Lower lobe of right lung (tissue), 2 donors: ENCODE data around the gene KCNQ1. TPM values are rescaled to one million over a fixed set of nuclear protein-coding genes. Genes with fewer than 3 reads are reported as not detected.

Experiments used
- ATAC-seq, 2 donors: fragments of 200-7000 bp; cut with Tn5 transposase; one replicate each; pipeline ENCODE4 v1.9.1; 2020 to 2022; ENCODE audit warnings: mild to moderate bottlenecking in 2 of 2, moderate library complexity in 2 of 2
- DNase-seq: peaks from one replicate; pipeline ENCODE4 v3.0.0-alpha.2; 2020
- H3K27ac ChIP-seq: fragments of 200-600 bp; one replicate; pipeline ENCODE4 v1.8.0; 2022
- H3K27me3 ChIP-seq: fragments of 200-600 bp; one replicate; pipeline ENCODE4 v1.8.0; 2022; ENCODE audit warnings: low read depth
- H3K36me3 ChIP-seq: fragments of 200-600 bp; one replicate; pipeline ENCODE4 v1.8.0; 2022; ENCODE audit warnings: mild to moderate bottlenecking
- H3K4me1 ChIP-seq: fragments of 200-600 bp; one replicate; pipeline ENCODE4 v1.8.0; 2022
- H3K4me3 ChIP-seq: fragments of 200-600 bp; one replicate; pipeline ENCODE4 v1.8.0; 2022; ENCODE audit warnings: mild to moderate bottlenecking
- H3K9me3 ChIP-seq: fragments of 200-600 bp; one replicate; pipeline ENCODE4 v1.8.0; 2022
- intact Hi-C: fragments of 100-400 bp; cut with DNase I; formaldehyde crosslinking; loops from one replicate; pipeline ENCODE4 v1.11.0; 2022
- total RNA-seq: library from RNA; stranded (reverse); fragmentation: NEBNext Ultra II Directional; extraction: Animal tissue kit (Norgen Biotek cat#: 25700); gene quantifications from one replicate; pipeline ENCODE4 v1.2.1, GENCODE V29; 2021
- TF ChIP-seq, protein P1 (sequence below): fragments of 200-600 bp; IDR thresholded peaks from one replicate; pipeline ENCODE4 v1.8.0; 2022; ENCODE audit warnings: antibody characterized with exemption, mild to moderate bottlenecking
- donor health status: DM: no; HTN: yes; CAD: no; lungs with severe emphysema.

The KCNQ1 gene
- total RNA-seq, 1 donor from 2014 or later = 51.0 TPM

DNA sequence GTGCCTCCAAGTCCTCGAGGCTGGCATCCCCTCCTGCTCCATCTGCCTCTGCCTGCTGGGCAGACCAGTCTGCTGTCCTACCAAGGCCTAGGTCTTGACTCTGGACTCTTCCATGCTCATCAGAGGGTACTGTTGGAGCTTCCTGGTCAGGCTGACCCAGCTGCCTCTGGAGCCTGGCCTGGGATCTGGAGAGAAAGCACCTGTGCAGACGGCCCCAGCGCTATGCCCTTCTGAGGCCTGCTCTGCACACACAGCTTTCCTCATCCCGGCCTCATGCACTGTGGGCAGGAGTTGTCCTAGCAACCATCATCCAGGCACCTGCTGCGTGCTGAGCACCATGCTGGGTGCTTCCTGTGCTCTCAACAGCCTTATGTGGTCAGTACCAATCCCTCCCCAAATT lies 369.9 kb downstream of the KCNQ1 start:
- no peaks in the 10 kb centered on the region for H3K36me3 ChIP-seq
- peaks cover 17% of the 10 kb centered on the region for H3K9me3 ChIP-seq
- H3K27me3 ChIP-seq = no peaks in the 10 kb centered on the region
- no peak overlapping the region for H3K27ac ChIP-seq
- H3K4me1 ChIP-seq = peaks cover 27% of the 10 kb centered on the region
- DNase-seq (peak; percentile 21), ATAC-seq (no peak)
- no peak overlapping the region for H3K4me3 ChIP-seq
- intact Hi-C loops = no loop called here
- TF ChIP-seq, protein P1, sequence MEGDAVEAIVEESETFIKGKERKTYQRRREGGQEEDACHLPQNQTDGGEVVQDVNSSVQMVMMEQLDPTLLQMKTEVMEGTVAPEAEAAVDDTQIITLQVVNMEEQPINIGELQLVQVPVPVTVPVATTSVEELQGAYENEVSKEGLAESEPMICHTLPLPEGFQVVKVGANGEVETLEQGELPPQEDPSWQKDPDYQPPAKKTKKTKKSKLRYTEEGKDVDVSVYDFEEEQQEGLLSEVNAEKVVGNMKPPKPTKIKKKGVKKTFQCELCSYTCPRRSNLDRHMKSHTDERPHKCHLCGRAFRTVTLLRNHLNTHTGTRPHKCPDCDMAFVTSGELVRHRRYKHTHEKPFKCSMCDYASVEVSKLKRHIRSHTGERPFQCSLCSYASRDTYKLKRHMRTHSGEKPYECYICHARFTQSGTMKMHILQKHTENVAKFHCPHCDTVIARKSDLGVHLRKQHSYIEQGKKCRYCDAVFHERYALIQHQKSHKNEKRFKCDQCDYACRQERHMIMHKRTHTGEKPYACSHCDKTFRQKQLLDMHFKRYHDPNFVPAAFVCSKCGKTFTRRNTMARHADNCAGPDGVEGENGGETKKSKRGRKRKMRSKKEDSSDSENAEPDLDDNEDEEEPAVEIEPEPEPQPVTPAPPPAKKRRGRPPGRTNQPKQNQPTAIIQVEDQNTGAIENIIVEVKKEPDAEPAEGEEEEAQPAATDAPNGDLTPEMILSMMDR = no peak

DNA sequence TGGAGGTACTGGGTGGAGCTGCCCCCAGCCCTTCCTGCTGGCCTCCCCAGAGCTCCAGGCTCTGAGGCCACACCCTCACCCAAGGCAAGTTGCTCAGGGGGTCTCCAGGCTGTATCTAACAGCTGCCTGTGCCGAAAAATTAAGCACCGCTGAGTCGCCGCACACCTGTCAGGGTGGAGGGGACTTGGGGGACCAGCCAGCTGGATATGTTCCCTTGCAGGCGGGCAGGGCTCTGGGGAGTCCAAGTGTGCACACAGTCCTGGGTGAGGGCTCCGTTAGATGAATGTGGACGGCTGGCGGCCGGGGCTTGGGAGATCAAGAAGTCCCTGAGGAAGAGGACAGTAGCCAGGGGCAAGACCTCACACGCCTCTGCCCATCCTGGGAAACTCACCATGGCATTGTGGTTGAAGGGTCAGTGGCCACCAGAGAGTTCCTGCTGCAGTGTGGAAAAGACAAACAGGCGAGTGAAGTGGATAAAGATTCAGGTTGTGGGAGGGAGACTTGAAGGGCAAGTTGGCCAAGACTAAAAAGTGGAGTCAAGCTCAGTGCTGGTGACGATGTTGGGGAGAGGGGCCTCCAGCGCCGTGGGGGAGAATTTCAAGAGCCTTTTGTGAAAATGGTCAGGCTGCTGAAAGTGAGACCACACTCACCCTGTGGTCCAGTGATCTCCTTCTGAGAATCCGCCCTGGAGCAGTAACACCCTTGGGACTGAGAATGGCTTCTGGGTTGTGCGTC lies 371.1 kb downstream of the KCNQ1 start:
- intact Hi-C loops = no loop called here
- Histone ChIP-seq H3K27ac (no peak overlapping the region), H3K4me3 (no peak overlapping the region), H3K27me3 (no peaks in the 10 kb centered on the region), H3K36me3 (no peaks in the 10 kb centered on the region), H3K9me3 (peaks cover 18% of the 10 kb centered on the region), H3K4me1 (peaks cover 26% of the 10 kb centered on the region)
- ATAC-seq = no peak
- TF ChIP-seq, protein P1 = no peak
- peak; percentile 27 for DNase-seq

DNA sequence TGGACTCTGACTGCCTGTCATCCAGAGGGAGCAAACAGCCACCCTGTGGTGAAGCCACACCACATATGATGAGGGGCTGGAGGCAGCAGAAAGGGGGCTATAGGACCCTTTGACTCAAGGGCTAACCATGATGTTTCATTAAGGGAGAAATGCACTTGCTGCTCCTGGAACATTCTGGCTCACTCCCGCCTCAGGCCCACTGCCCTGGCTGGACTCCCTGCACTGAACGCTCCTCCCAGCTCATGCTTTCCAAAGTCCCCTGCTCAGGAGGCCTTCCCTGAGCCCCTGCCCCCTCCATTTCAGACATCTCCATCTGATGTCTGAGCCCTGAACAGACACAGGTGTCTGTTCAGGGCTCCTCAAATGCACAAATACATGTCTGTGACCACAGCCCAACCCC lies 371.7 kb downstream of the KCNQ1 start:
- H3K27ac ChIP-seq = no peak overlapping the region
- DNase-seq (peak; percentile 16), ATAC-seq (no peak)
- peaks cover 18% of the 10 kb centered on the region for H3K9me3 ChIP-seq
- H3K4me1 ChIP-seq = peaks cover 20% of the 10 kb centered on the region
- no peaks in the 10 kb centered on the region for H3K27me3 ChIP-seq
- H3K4me3 ChIP-seq = no peak overlapping the region
- intact Hi-C loops = no loop called here
- TF ChIP-seq, protein P1 = no peak
- H3K36me3 ChIP-seq = no peaks in the 10 kb centered on the region

DNA sequence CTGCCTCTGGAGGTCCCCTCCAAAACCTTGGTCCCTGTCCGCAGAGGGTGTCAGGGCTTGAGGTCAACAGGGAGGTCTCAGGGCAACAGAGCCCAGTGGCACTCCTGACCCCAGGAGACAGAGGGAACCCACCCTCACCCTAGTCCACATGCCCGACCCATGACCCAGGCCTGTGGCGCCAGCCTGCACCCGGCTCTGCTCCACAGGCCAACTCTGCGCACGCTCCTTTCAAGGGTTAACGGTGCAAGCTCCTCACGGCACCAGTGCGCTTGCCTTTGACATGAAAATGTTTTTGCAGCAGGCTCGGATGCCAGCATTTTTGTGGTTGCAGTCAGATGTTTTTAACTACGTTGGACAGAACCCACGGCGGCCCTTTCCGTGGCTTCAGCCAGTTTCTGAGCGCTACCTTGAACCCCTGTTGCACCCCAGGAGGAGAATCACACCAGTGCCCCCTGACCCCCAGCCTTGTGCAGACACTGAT lies 372.2 kb downstream of the KCNQ1 start:
- DNase-seq = peak; percentile 30
- no peak for ATAC-seq
- H3K27ac ChIP-seq = no peak overlapping the region
- no peak overlapping the region for H3K4me3 ChIP-seq
- no peaks in the 10 kb centered on the region for H3K36me3 ChIP-seq
- intact Hi-C loops = no loop called here
- H3K9me3 ChIP-seq = peaks cover 18% of the 10 kb centered on the region
- H3K4me1 ChIP-seq = peaks cover 16% of the 10 kb centered on the region
- TF ChIP-seq, protein P1 = no peak
- H3K27me3 ChIP-seq = no peaks in the 10 kb centered on the region

DNA sequence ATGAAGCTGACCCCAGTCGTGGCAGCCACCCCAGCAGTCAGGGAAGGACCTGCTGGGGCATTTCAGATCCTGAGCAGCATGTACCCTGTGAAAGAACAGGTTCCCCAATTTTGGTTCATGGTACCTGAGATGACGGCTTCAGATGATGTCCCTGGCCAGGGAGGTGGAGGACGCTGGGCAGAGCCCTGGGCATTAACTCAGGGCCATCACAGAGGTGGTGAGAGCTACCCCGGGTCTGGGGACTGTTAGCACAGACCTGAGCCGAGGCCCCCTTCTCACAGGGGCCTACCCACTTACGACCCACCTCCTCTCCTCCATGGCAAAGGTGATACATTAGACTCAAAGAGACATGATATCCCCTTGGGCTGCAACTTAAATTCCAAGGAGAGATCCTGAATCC lies 372.6 kb downstream of the KCNQ1 start:
- no peak for ATAC-seq
- peaks cover 18% of the 10 kb centered on the region for H3K9me3 ChIP-seq

More for the DNA sequence above, 372.6 kb downstream of the KCNQ1 start:
- intact Hi-C loops = no loop called here
- TF ChIP-seq, protein P1 = no peak
- no peak for DNase-seq
- H3K27ac ChIP-seq = no peak overlapping the region
- peaks cover 11% of the 10 kb centered on the region for H3K4me1 ChIP-seq
- H3K27me3 ChIP-seq = no peaks in the 10 kb centered on the region
- H3K4me3 ChIP-seq = no peak overlapping the region
- H3K36me3 ChIP-seq = no peaks in the 10 kb centered on the region
